Heart left ventricle (tissue), 16 donors: ENCODE measurements around the gene COL1A2. TPM values are rescaled to one million over a fixed set of nuclear protein-coding genes. Genes with fewer than 3 reads are reported as not detected.

Experiments
- ATAC-seq, 4 donors: fragments of 200-7000 bp; cut with Tn5 transposase; one replicate each; pipeline ENCODE4 v1.9.1; 2020 to 2022; ENCODE audit warnings: moderate library complexity in 4 of 4, mild to moderate bottlenecking in 3 of 4, moderate number of reproducible peaks in 1 of 4
- DNase-seq, 5 donors: peaks; one replicate each; pipeline ENCODE4 v3.0.0-alpha.2; 2020
- H3K27ac ChIP-seq, 12 donors: fragments of 200-600 bp; sonication (generic) in 4 of 12; one replicate each; pipeline versions ENCODE4 v1.5.0 to v1.8.0; 2016 to 2022; ENCODE audit warnings: mild to moderate bottlenecking in 2 of 12
- H3K27me3 ChIP-seq, 9 donors: fragments of 200-600 bp; sonication (generic) in 2 of 9; one replicate each; pipeline versions ENCODE4 v1.5.1 to v1.8.0; 2016 to 2022; ENCODE audit warnings: mild to moderate bottlenecking in 3 of 9
- H3K36me3 ChIP-seq, 9 donors: fragments of 200-600 bp; sonication (generic) in 2 of 9; one replicate each; pipeline versions ENCODE4 v1.5.0 to v1.8.0; 2018 to 2022; ENCODE audit warnings: mild to moderate bottlenecking in 2 of 9
- H3K4me1 ChIP-seq, 12 donors: fragments of 200-600 bp; sonication (generic) in 4 of 12; one replicate each; pipeline versions ENCODE4 v1.5.0 to v1.8.0; 2016 to 2022; ENCODE audit warnings: mild to moderate bottlenecking in 3 of 12
- H3K4me3 ChIP-seq, 12 donors: fragments of 200-600 bp; sonication (generic) in 4 of 12; one replicate each; pipeline versions ENCODE4 v1.5.0 to v1.8.0; 2017 to 2022; ENCODE audit warnings: mild to moderate bottlenecking in 9 of 12, moderate library complexity in 4 of 12
- H3K9me3 ChIP-seq, 12 donors: fragments of 200-600 bp; sonication (generic) in 4 of 12; one replicate each; pipeline versions ENCODE4 v1.5.0 to v1.8.0; 2016 to 2022; ENCODE audit warnings: mild to moderate bottlenecking in 1 of 12
- POLR2A ChIP-seq, 2 donors: fragments of 450-650 bp; IDR thresholded peaks; one replicate each; pipeline ENCODE4 v1.6.1; 2017; ENCODE audit warnings: antibody characterized with exemption in 2 of 2, mild to moderate bottlenecking in 2 of 2, moderate library complexity in 2 of 2
- WGBS, 4 donors: extraction: QIAGEN DNeasy Blood & Tissue Kit in 2 of 4; methylation state at CpG; one replicate each; pipeline versions ENCODE4 v1.1.5 to v1.1.7; 2013 to 2018; 5-methylcytosine and 5-hydroxymethylcytosine counted together
- intact Hi-C, 10 donors: fragments of 100-400 bp; cut with DNase I; formaldehyde crosslinking; loops; one replicate each; pipeline versions ENCODE4 v1.11.1 to v1.14.2; 2022
- polyA plus RNA-seq, 2 donors: library from polyadenylated mRNA; stranded (reverse); fragments of 200-250 nt; gene quantifications; one replicate each; pipeline ENCODE4 v1.2.3, GENCODE V29; 2013
- total RNA-seq, 9 donors: library from RNA; depleted of rRNA in 2 of 9; stranded (reverse); fragments of >200 nt in 2 of 9; fragmentation: NEBNext Ultra II Directional in 3 of 9; extraction: Animal tissue kit (Norgen Biotek cat#: 25700) in 3 of 9; gene quantifications; one replicate each; pipeline versions ENCODE4 v1.1.0 to v1.2.4, GENCODE V29; 2016 to 2023
- TF ChIP-seq, protein P1 (sequence below), 12 donors: fragments of 200-600 bp; sonication (generic) in 4 of 12; IDR thresholded peaks; one replicate each; pipeline versions ENCODE4 v1.5.0 to v1.8.0; 2018 to 2022; ENCODE audit warnings: antibody characterized with exemption in 12 of 12, mild to moderate bottlenecking in 5 of 12
- donor health status: ischemic (EF 13 %, LVEDD 7.1; RV severe dilation, severe dysfunction).
- donor health status: healthy with polysubstance abuse.
- donor health status: DM: no; HTN: yes; CAD: no.
- donor health status: DM: no; HTN: no; CAD: no.
- donor health status: ischemic (EF 25% LVEDD 6.9; RV normal size, moderate dysfunction).
- donor health status: ischemic (EF 25% LVEDD 5.7; RV mildly dilated, moderate dysfunction).
- donor health status: healthy.
- donor health status: DM: yes; HTN: yes; CAD: no.
- donor health status: ischemic (EF 35%, LVEDD 5.7; RV mildly dilated, moderate dysfunction).
- donor health status: nonischemic (EF 11% LVEDD 7.7; RV severe dilation, severe dysfunction).
- donor health status: DM: yes; HTN: yes; CAD: no.
- donor health status: PGD.
- donor health status: ischemic (EF 29% LVEDD 5.4; RV normal size, mild dysfunction).
- donor health status: nonischemic (EF 23%, LVEDD 6.1; RV moderate dilation, normal function).

COL1A2 gene
- total and polyA plus RNA-seq, 11 donors = 33.1 to 615 (median 104) TPM

GRCh38 chr7:94441138-94441537, 46.4 kb downstream of the COL1A2 start:
- Histone ChIP-seq H3K4me1 (peaks cover 0 to 13% (median 0%) of the 10 kb centered on the region in 12 donors), H3K36me3 (no peaks in the 10 kb centered on the region), H3K27ac (no peak overlapping the region), H3K4me3 (no peak overlapping the region), H3K27me3 (peaks cover 0 to 12% (median 0%) of the 10 kb centered on the region in 9 donors), H3K9me3 (no peaks in the 10 kb centered on the region)
- WGBS, 4 donors = 80 to 86% (median 83%) methylated on average over 3 of the region's 3 CpGs
- DNase-seq (no peak), ATAC-seq (no peak)
- TF ChIP-seq, protein P1, sequence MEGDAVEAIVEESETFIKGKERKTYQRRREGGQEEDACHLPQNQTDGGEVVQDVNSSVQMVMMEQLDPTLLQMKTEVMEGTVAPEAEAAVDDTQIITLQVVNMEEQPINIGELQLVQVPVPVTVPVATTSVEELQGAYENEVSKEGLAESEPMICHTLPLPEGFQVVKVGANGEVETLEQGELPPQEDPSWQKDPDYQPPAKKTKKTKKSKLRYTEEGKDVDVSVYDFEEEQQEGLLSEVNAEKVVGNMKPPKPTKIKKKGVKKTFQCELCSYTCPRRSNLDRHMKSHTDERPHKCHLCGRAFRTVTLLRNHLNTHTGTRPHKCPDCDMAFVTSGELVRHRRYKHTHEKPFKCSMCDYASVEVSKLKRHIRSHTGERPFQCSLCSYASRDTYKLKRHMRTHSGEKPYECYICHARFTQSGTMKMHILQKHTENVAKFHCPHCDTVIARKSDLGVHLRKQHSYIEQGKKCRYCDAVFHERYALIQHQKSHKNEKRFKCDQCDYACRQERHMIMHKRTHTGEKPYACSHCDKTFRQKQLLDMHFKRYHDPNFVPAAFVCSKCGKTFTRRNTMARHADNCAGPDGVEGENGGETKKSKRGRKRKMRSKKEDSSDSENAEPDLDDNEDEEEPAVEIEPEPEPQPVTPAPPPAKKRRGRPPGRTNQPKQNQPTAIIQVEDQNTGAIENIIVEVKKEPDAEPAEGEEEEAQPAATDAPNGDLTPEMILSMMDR (IDR thresholded peaks at IDR 0.05) = no peak
- no peak for TF ChIP-seq POLR2A (IDR thresholded peaks at IDR 0.05)
- intact Hi-C loops = loop anchor here in 4 of 10 donors (10.0 kb wide), 2 partner anchors 214 to 1034 kb away; partner anchors contain the start of gene SGCE (in 2 of the 4)

GRCh38 chr7:94442639-94443038, 47.9 kb downstream of the COL1A2 start:
- Histone ChIP-seq H3K4me1 (peaks cover 0 to 13% (median 0%) of the 10 kb centered on the region in 12 donors), H3K36me3 (no peaks in the 10 kb centered on the region), H3K4me3 (no peak overlapping the region), H3K27ac (no peak overlapping the region), H3K27me3 (peaks cover 0 to 9% (median 0%) of the 10 kb centered on the region in 9 donors), H3K9me3 (no peaks in the 10 kb centered on the region)
- ATAC-seq (no peak), DNase-seq (no peak)
- 81 to 94% (median 88%) methylated on average over 3 of the region's 3 CpGs for WGBS, 4 donors
- TF ChIP-seq, protein P1 (IDR thresholded peaks at IDR 0.05) = no peak
- no peak for TF ChIP-seq POLR2A (IDR thresholded peaks at IDR 0.05)
- intact Hi-C loops = loop anchor here in 4 of 10 donors (10.0 kb wide), 2 partner anchors 212 to 1032 kb away; partner anchors contain the start of gene SGCE (in 2 of the 4)

DNA sequence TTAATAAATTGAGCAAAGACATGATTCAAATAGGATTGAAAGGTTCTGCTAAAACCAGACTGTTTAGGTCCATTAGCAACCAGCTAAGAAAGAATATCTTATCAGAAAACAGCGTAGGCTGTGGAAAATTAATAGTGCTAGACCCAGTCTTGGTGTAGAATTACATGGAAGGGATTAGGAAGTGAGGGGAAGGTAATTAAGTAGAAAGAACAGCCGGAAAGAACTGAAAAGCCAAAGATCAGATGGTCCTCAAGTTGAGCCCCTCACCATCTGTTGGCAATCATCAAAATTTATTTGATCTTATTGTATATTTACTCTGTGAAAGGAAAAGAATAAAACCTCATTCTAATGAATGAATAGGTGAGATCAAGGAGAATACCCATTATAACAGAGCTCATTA, 50.1 kb downstream of the COL1A2 start:
- no peak for DNase-seq
- Histone ChIP-seq H3K27me3 (peaks cover 0 to 10% (median 0%) of the 10 kb centered on the region in 9 donors), H3K36me3 (no peaks in the 10 kb centered on the region), H3K4me1 (peaks cover 0 to 7% (median 0%) of the 10 kb centered on the region in 12 donors), H3K9me3 (peaks cover 0 to 9% (median 5%) of the 10 kb centered on the region in 12 donors), H3K4me3 (no peak overlapping the region), H3K27ac (no peak overlapping the region)
- intact Hi-C loops = loop anchor here in 8 of 10 donors (5.0 to 10.0 kb wide), 6 partner anchors 210 to 1032 kb away; partner anchors contain the start of gene SGCE (in 2 of the 8)
- TF ChIP-seq, protein P1 (IDR thresholded peaks at IDR 0.05) = no peak
- TF ChIP-seq POLR2A (IDR thresholded peaks at IDR 0.05) = no peak
- WGBS, 4 donors = 75 to 85% (median 78%) methylated on average over 2 of the region's 2 CpGs
- no peak for ATAC-seq

GRCh38 chr7:94445696-94446194, 51.0 kb downstream of the COL1A2 start:
- DNase-seq (no peak), ATAC-seq (no peak)
- Histone ChIP-seq H3K4me3 (no peak overlapping the region), H3K36me3 (no peaks in the 10 kb centered on the region), H3K27ac (no peak overlapping the region), H3K27me3 (peaks cover 0 to 10% (median 0%) of the 10 kb centered on the region in 9 donors), H3K9me3 (peaks cover 0 to 9% (median 5%) of the 10 kb centered on the region in 12 donors), H3K4me1 (peaks cover 0 to 8% (median 0%) of the 10 kb centered on the region in 12 donors)
- WGBS, 4 donors = 71 to 81% (median 75%) methylated on average over 2 of the region's 2 CpGs
- TF ChIP-seq POLR2A (IDR thresholded peaks at IDR 0.05) = no peak
- TF ChIP-seq, protein P1 (IDR thresholded peaks at IDR 0.05) = no peak
- intact Hi-C loops = loop anchor here in 8 of 10 donors (5.0 to 10.0 kb wide), 6 partner anchors 209 to 1032 kb away; partner anchors contain the start of gene SGCE (in 2 of the 8)
